Measurements from ENCODE around the gene SELENOF.

- TF ChIP-seq CTCF (IDR thresholded peaks at IDR 0.05; ENCODE audit: low read depth, low read length), result no peak
- no peak for TF ChIP-seq POLR2A (IDR thresholded peaks at IDR 0.05; ENCODE audit: extremely low read depth, insufficient read length)
- no peak for TF ChIP-seq MAX (IDR thresholded peaks at IDR 0.05; ENCODE audit: low read depth, low read length)
- no peak for TF ChIP-seq MYC (IDR thresholded peaks at IDR 0.05; ENCODE audit: low read depth, low read length)
These were observed 61.6 kb downstream of the SELENOF start for GRCh38 chr1:86852289-86852688.
